SK-N-SH treated with all-trans-retinoic acid at 6 μM for 48 hours (cell line): ENCODE data around the gene KANTR.

Experiments used
- ARNTL ChIP-seq: fragments of 450-650 bp; formaldehyde crosslinking; IDR thresholded peaks from 2 replicates; pipeline ENCODE4 v1.5.0; 2020; ENCODE audit warnings: low read depth, mild to moderate bottlenecking, moderate library complexity, borderline replicate concordance
- ESRRG ChIP-seq: fragments of 250-450 bp; sonication (Bioruptor Pico); IDR thresholded peaks from 2 replicates; pipeline ENCODE4 v1.6.1; 2021; ENCODE audit warnings: mild to moderate bottlenecking
- PATZ1 ChIP-seq: fragments of 250-450 bp; sonication (Bioruptor Pico); IDR thresholded peaks from 2 replicates; pipeline ENCODE4 v1.8.0; 2020; ENCODE audit warnings: mild to moderate bottlenecking, moderate library complexity, borderline replicate concordance
- POU6F1 ChIP-seq: fragments of 250-450 bp; sonication (Bioruptor Pico); IDR thresholded peaks from 2 replicates; pipeline ENCODE4 v1.8.0; 2021; ENCODE audit warnings: low read depth, mild to moderate bottlenecking, moderate library complexity, borderline replicate concordance
- PPARA ChIP-seq: fragments of 250-450 bp; sonication (Bioruptor Pico); IDR thresholded peaks from 2 replicates; pipeline ENCODE4 v1.5.0; 2020; ENCODE audit warnings: mild to moderate bottlenecking, borderline replicate concordance
- TOX ChIP-seq: fragments of 250-450 bp; sonication (Bioruptor Pico); IDR thresholded peaks from 2 replicates; pipeline ENCODE4 v1.8.0; 2021; ENCODE audit warnings: mild to moderate bottlenecking, moderate library complexity, borderline replicate concordance
- ZFP3 ChIP-seq: fragments of 250-450 bp; sonication (Bioruptor Pico); IDR thresholded peaks from 2 replicates; pipeline ENCODE4 v1.5.0; 2020; ENCODE audit warnings: mild to moderate bottlenecking, moderate library complexity
- TF ChIP-seq, protein P1 (sequence below): fragments of 250-450 bp; sonication (Bioruptor Pico); IDR thresholded peaks from 2 replicates; pipeline ENCODE4 v1.5.1; 2020; ENCODE audit warnings: low read depth, mild to moderate bottlenecking, moderate library complexity

DNA sequence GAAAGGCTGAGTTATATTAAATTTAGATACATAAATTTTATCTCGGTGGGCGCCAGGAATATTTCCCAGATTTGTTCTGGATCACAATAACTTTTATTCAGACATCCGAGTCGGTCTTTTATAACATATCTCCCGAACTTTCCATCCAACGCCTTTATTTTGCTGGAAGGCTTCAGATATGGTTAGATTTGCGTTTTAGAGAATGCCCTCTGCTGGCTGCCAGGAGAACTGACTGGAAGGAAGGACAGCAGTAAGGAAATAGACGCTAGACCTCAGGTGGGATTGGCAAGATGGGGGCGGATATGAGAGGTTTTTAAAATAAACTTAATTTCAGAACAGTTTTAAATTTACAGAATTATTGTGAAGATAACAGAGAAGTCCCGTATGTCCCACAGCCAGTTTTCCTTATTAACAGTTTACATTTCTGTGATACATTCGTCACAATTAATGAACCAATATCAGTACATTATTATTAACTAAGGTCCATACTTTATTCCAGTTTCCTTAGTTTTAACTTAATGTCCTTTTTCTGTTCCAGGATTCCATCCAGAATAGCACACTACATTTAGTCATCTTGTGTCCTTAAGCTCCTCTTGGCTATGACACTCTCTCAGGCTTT, 4.6 kb upstream of the KANTR start:
- TF ChIP-seq POU6F1 (no peak), ARNTL (CRISPR knock-in tag) (no peak), PATZ1 (CRISPR knock-in tag) (no peak), TOX (CRISPR knock-in tag) (no peak), PPARA (CRISPR knock-in tag) (no peak), ZFP3 (no peak), ESRRG (CRISPR knock-in tag) (no peak)
- TF ChIP-seq, protein P1, sequence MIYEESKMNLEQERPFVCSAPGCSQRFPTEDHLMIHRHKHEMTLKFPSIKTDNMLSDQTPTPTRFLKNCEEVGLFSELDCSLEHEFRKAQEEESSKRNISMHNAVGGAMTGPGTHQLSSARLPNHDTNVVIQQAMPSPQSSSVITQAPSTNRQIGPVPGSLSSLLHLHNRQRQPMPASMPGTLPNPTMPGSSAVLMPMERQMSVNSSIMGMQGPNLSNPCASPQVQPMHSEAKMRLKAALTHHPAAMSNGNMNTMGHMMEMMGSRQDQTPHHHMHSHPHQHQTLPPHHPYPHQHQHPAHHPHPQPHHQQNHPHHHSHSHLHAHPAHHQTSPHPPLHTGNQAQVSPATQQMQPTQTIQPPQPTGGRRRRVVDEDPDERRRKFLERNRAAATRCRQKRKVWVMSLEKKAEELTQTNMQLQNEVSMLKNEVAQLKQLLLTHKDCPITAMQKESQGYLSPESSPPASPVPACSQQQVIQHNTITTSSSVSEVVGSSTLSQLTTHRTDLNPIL (CRISPR knock-in tag): no peak
